GM18505 (cell line): Measurements from ENCODE around the gene PRDM12.

ENCODE experiments used
- ATAC-seq: cut with Tn5 transposase; IDR thresholded peaks from one replicate; pipeline ENCODE4 v1.9.1; 2021; ENCODE audit not compliant: unreplicated experiment
- POLR2A ChIP-seq: IDR thresholded peaks from 4 replicates; pipeline ENCODE4 v1.6.1; 2011; ENCODE audit warnings: borderline replicate concordance; ENCODE audit not compliant: insufficient read depth, insufficient read length; ENCODE audit errors: extremely low read depth

PRDM12 gene

DNA sequence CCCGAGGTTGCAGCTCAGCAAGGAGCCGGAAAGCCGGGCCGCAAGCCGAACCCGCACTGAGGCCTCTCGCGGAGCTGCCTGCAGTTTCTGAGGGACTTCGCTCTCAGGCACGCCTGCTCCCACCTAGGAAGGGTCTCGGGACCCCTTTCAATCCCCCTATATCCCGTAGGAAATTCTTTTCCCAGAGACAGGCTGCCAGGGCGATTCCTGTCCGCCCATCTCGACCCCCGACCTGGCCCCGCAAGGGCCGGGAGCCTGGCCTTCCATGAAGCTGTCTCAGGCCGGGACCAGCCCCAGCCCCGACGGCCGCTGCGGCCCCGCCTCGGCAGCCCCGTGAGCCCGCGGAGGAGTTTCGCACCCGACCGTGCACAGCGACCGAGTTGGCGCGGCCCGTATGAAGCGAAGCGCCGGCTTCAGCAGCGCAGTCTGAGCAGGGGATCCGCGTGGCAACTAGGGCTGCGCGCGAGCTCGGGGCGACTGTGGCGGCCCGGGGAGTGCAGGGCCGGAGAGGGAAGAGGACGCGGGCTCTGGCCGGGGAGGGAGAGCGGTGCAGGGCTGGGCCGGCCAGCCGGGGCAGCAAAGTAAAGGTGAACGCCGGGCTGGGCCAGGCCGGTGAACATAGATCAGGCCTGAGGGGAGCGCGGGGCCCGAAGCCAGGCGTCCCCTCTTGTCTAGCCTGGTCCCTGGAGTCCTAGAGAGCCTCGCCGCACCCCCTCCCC, 977 bp upstream of the PRDM12 start:
- no peak for ATAC-seq
- TF ChIP-seq POLR2A, result no peak

GRCh38 chr9:130663977-130664250, 480 bp upstream of the PRDM12 start:
- no peak for TF ChIP-seq POLR2A
- ATAC-seq, result no peak

DNA sequence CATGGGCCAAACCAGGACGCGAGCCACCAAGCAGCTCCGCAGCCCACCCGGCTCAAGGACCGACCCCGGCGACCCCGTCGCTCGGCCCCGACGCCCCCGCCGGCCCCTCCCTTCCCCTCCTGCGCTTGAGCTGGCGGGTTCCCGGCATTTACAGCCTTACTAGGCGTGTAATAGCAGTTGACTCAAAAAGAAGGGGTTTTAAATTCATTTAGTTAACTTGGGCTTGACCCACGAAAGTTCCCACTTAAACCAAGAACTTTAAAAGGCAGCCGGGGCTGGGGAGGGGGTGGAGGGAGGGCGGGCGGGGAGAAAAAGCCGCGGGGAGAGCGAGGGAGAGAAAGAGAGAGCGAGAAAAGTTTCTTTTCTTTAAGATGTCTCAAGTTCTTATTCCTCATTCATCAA, 636 bp downstream of the PRDM12 start:
- no peak for ATAC-seq
- TF ChIP-seq POLR2A, result no peak

- no peak for ATAC-seq
- no peak for TF ChIP-seq POLR2A
These were observed 1.3 kb downstream of the PRDM12 start for GRCh38 chr9:130665431-130666392.

DNA sequence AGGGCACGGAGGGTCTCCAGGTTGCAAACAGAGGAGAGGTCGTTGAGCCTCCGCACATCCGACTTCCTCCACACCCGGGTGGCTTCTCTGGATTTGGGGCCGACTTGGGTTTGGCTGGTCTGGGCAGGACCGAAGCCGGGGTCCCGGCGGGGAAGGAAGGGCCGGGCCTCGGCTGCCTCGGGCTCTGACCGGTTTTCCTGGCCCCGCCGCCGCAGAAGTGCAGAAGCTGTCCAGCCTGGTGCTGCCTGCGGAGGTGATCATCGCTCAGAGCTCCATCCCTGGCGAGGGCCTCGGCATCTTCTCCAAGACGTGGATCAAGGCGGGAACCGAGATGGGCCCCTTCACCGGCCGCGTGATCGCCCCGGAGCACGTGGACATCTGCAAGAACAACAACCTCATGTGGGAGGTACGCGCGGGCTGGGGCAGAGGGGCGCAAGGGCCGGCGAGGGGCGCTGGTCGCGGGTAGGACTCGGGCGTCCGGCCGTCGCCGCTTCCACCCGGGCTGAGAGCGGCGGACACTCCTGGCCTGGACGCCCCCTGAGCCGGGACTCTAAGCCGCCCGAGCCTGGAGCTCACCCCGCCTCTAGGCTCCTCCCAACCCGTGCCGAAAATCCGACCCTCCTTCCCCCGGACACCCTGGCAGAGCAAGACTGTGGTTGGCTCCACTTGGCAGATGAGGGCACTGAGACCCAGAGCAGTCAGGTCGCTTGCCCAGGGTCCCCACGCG, 2.2 kb downstream of the PRDM12 start:
- no peak for TF ChIP-seq POLR2A
- ATAC-seq, result no peak

- no peak for ATAC-seq
- no peak for TF ChIP-seq POLR2A
These were observed 2.7 kb downstream of the PRDM12 start for GRCh38 chr9:130667120-130667435.

GRCh38 chr9:130668196-130668595, 3.8 kb downstream of the PRDM12 start:
- ATAC-seq, result no peak
- TF ChIP-seq POLR2A, result no peak

DNA sequence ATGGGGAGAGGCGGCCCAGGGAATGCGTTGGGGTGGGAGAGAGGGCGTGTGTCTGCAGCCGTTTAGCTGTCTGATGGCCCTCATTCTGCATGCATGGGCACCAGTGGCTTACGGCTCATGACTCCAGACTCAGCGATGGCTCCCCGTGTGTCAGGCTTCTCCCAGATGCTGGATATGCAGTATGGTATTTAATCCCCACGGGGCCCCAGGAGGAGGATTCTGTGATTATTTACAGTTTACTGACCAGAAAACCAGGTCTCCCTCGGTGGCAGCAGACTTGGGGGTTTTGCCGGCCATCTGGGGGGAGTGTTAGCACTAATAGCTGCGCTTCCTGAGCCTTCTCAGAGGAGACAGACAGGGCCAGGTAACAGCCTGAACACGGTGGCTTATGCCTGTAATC, 4.3 kb downstream of the PRDM12 start:
- no peak for TF ChIP-seq POLR2A
- no peak for ATAC-seq

DNA sequence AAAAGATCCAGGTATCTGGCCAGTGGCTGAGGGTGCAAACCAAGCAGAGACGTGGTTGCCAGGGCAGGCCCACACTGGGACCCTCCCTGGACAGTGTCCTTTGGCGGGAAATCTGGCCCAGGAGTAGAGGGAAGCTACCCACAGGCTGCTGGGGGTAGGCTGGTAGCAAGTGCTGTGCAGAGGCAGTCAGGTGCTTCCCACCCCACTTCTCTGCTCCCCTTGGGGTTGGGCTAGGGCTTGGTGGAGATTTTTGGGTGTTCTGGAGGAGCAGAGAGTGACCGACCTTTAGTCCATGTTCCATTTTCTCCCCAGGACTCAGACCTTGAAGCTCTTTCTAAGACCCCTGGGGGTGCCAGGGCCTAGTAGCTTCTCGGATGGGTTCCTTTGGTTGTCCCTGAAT, 5.6 kb downstream of the PRDM12 start:
- no peak for ATAC-seq
- TF ChIP-seq POLR2A, result no peak

- no peak for TF ChIP-seq POLR2A
- ATAC-seq, result no peak
These were observed 6.2 kb downstream of the PRDM12 start for GRCh38 chr9:130670644-130671043.

- TF ChIP-seq POLR2A, result no peak
- ATAC-seq, result no peak
These were observed 8.1 kb downstream of the PRDM12 start for GRCh38 chr9:130672466-130672865.

GRCh38 chr9:130672933-130673615, 8.7 kb downstream of the PRDM12 start:
- no peak for TF ChIP-seq POLR2A
- no peak for ATAC-seq

DNA sequence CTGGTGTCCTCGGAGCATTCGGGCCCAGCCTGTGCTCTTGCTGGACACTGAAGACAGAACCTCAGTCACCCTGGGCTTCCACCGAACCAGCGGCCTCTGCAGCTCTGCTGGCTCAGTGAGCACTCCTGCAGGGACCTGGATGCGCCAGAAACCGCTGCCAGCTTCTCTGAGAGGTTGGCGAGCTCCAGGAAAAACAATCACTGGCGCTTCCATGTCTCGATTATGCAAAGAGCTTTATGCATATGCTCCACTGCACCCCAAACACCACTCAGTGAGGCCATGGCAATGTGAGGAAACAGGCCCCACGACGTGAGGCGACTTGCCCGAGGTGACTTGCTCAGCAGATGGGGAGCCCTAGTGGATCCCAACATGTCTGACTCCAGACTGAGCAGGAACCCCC, 11.0 kb downstream of the PRDM12 start:
- no peak for TF ChIP-seq POLR2A
- no peak for ATAC-seq
